Iris pigment epithelial cell (primary cell): ENCODE data around the gene MCC.

Experiments used
- DNase-seq: peaks from one replicate; pipeline ENCODE4 v3.0.0-alpha.2; 2011; ENCODE audit warnings: low read depth

The MCC gene

GRCh38 chr5:113053511-113053995, 434.7 kb downstream of the MCC start:
- peak; percentile 90 for DNase-seq

GRCh38 chr5:113052041-113052795, 436.0 kb downstream of the MCC start:
- DNase-seq = no peak

DNA sequence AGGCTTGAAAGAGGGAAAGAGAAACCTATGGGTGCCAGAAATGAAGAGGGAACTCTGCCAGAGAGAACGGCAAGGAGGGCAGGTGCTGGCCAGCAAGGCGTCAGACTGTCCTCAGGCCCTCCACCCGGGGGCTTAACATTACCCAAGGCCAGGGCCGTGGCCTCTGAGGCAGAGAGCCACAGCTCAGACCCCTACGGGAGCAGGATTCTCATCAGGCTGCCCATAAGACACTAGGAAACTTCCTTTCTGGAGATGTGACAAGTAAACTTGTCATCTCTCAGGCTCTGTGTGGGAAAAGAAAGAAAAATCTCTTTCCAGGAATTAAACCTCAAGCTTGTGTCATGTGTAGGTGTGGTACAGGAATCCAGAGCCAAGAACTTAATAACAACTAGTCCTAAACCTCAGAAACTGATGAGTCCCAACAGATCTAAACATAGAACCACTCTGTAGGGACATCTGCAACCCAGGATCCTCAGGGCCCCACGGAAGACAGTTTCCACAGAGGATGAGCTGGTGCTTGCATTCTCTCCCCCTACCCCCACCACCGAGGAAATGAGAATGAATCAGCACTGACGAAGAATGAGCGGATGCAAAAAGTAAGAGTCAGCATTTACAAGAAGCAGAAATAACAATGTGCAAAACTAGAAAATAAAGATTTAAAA, 437.4 kb downstream of the MCC start:
- peak; percentile 85 for DNase-seq

DNA sequence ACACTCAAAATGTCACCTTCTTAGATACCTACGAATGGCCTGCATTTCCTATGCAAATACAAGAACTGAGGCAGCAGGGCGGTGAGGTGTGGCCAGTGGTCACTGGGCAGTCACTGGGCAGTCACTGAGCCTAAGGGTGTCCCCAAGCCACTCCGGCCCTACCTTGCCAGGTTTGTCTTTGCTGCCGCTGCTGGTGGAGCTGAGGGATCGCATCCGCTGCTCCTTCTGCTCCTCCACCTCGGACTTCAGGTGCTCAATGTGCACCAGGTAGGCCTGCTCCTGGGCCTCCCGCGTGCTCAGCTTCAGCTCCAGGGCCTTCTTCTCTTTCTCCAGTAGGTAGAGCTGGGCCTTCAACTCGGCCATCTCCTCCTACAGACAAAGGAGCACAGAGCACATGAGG, 439.3 kb downstream of the MCC start:
- DNase-seq = no peak

- no peak for DNase-seq
Measured at GRCh38 chr5:113047733-113048652, 440.3 kb downstream of the MCC start.

- DNase-seq = peak; percentile 55
Measured at GRCh38 chr5:113047234-113047633, 441.0 kb downstream of the MCC start.

- DNase-seq = no peak
Measured at GRCh38 chr5:113044776-113045465, 443.3 kb downstream of the MCC start.

DNA sequence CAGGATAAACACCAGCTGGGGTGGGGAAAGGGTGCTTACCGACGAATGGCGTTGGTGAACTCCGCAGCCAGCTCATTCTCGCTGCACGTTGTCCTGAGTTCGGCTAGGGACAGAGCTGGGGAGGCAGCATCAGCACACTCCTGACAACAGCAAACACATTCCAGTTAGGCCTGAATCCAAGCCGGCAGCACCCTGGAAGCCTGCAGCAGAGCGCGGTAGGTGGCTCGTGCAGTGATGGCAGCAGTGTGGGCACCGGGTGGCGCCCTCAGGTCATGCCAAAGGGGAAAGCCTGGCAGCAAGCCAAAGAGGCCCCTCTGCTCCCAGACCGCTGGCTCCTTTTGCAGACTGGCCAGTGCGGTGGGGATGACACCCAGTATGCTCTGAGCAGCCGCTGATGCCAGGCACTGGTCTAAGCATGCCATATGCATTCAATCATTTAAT, 444.7 kb downstream of the MCC start:
- no peak for DNase-seq

- no peak for DNase-seq
Measured at GRCh38 chr5:113042491-113043243, 445.6 kb downstream of the MCC start.

- DNase-seq = no peak
Measured at GRCh38 chr5:113040672-113041260, 447.5 kb downstream of the MCC start.

DNA sequence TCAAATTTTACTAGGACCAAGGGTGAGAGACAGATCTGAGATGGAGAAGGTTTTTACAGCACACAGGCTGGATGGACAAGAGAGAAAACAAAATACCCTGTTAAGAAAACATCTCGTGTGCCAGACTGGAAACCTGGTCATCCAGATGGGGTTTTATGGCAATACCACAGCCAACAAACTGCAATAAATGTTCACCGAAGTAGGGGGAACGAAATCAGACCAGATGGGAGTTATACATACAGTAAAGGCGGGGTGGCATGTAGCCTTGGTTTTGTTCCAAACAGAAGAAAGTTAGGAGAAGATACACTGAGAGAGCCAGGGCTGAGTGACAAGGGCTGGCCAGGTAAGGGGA, 448.3 kb downstream of the MCC start:
- no peak for DNase-seq

DNA sequence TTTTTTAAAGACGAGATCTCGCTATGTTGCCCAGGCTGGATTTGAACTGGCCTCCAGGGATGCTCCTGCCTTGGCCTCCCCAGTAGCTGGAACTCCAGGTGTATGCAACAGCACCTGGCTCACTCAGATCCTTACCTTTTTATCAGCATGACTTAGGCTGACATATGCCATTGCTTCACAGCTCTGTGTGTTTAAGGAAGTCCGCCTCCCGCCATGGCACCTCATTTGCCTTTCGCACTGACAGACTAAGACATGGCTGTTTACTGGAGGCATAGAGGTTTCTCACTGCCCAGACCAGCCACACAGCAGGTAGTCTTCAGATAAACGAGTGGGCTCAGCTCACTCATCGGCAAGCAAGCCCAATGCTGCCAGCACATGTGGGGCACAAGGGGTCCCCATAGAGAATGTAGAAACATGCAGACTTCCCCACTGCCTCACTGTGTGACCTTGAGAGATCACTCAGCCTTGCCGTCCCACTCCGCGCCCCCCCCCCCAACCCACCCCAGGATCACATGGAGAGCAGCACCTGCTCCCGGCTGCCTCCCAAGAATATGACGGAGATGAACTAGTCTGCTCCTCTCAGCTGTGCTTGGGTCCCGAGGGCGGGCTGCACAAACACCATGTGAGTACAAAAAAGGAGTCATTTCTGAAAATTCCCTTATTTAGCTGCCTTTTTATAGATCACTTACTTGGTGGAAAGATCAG, 448.9 kb downstream of the MCC start:
- DNase-seq = no peak

GRCh38 chr5:113038714-113039113, 449.5 kb downstream of the MCC start:
- peak; percentile 23 for DNase-seq

GRCh38 chr5:113038136-113038535, 450.1 kb downstream of the MCC start:
- DNase-seq = no peak

- no peak for DNase-seq
Measured at GRCh38 chr5:113036826-113037225, 451.4 kb downstream of the MCC start.

DNA sequence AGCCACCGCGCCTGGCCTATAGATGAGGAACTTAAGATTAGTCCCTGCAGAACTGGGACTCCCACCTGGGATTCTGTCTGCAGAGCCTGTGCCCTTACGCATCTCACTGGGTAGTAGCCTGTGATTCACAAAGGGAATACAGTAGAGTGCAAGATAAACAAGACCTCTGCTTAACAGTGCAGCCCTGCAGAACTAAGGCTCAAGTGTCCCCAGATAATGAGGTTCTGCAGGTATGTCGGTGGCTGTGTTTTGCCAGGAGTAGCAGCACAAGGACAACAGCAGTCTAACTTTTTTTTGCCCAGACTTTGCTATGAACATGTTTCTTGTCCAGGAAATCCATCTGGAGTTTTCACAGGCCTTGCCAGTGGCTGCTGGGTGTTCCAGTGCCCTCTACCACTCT, 451.9 kb downstream of the MCC start:
- no peak for DNase-seq

GRCh38 chr5:113035096-113035495, 453.2 kb downstream of the MCC start:
- DNase-seq = no peak

GRCh38 chr5:113034182-113034773, 454.0 kb downstream of the MCC start:
- DNase-seq = peak; percentile 83

- DNase-seq = no peak
Measured at GRCh38 chr5:113031557-113031956, 456.7 kb downstream of the MCC start.

GRCh38 chr5:113031104-113031503, 457.1 kb downstream of the MCC start:
- DNase-seq = no peak
